K562 (cell line): ENCODE results near the gene DCAF7. TPM values are rescaled to one million over a fixed set of nuclear protein-coding genes. Genes with fewer than 3 reads are reported as not detected.

ENCODE experiments used
- ATAC-seq: fragments of 200-7000 bp; cut with Tn5 transposase; 3 replicates; pipeline ENCODE4 v1.9.1; 2020; ENCODE audit warnings: moderate library complexity
- BruUV-seq: library from RNA; stranded (reverse); fragments of 400-500 nt; replicated peaks from 2 replicates; lab custom pipeline; 2021; lab: Mats Ljungman, UMichigan
- CTCF ChIA-PET: fragments of 300-600 bp; formaldehyde crosslinking; extraction: SDS; loops from one replicate; lab custom pipeline; 2021; ENCODE audit warnings: low intra/inter-chr PET ratio; lab: Yijun Ruan, JAX
- POLR2A ChIA-PET: fragments of 300-600, 350-650 bp; sonication (Branson Sonifier 250); formaldehyde crosslinking; extraction: SDS; loops from one replicate; lab custom pipeline; 2021; ENCODE audit warnings: antibody characterized with exemption, inconsistent platforms; lab: Yijun Ruan, JAX
- DNase-seq, 4 experiments: peaks; one replicate each; pipeline versions ENCODE4 v3.0.0 to v3.0.0-alpha.2; 2011 to 2018; ENCODE audit warnings: low spot score in 3 of 4, mixed read lengths in 3 of 4; ENCODE audit errors: extremely low read depth in 1 of 4
- FAIRE-seq: peaks from 2 replicates; lab custom pipeline; 2011; peaks lifted over from hg19 to GRCh38; lab: Jason Lieb, UNC
- H2AFZ ChIP-seq: 2 replicates; pipeline ENCODE4 v1.6.0; 2011; ENCODE audit warnings: low read depth, low read length, control low read depth, inconsistent platforms
- H3K27ac ChIP-seq: fragments of 200-600 bp; 3 replicates; pipeline ENCODE4 v1.8.0; 2011; ENCODE audit warnings: low read depth, mild to moderate bottlenecking, control low read depth, inconsistent platforms, low read length, moderate library complexity, mixed read lengths; ENCODE audit errors: extremely low read depth
- H3K27me3 ChIP-seq, 2 experiments: fragments of 300-600 bp in 1 of 2; 2 replicates in 1 of 2; 3 replicates in 1 of 2; pipeline versions ENCODE4 v1.6.0 to v1.8.0; 2011; ENCODE audit warnings: inconsistent platforms in 2 of 2, low read length in 2 of 2, mild to moderate bottlenecking in 1 of 2, mixed read lengths in 1 of 2, moderate library complexity in 1 of 2; ENCODE audit not compliant: control insufficient read depth in 2 of 2, insufficient read depth in 2 of 2
- H3K36me3 ChIP-seq: fragments of 300-600 bp; 3 replicates; pipeline ENCODE4 v1.8.0; 2011; ENCODE audit warnings: mild to moderate bottlenecking, low read length, inconsistent platforms; ENCODE audit not compliant: control insufficient read depth, insufficient read depth
- H3K4me1 ChIP-seq, 2 experiments: fragments of 200-600 bp in 1 of 2; replicated peaks in 1 of 2; 2 replicates in 1 of 2; 3 replicates in 1 of 2; pipeline versions ENCODE4 v1.5.1 to v1.8.0; 2011; ENCODE audit warnings: inconsistent platforms in 2 of 2, low read length in 2 of 2, mild to moderate bottlenecking in 1 of 2, mixed read lengths in 1 of 2, moderate library complexity in 1 of 2; ENCODE audit not compliant: control insufficient read depth in 2 of 2, insufficient read depth in 2 of 2
- H3K4me2 ChIP-seq: 2 replicates; pipeline ENCODE4 v1.6.1; 2011; ENCODE audit warnings: low read length, control low read depth, inconsistent platforms, mixed read lengths; ENCODE audit not compliant: insufficient read depth
- H3K4me3 ChIP-seq: fragments of 200-600 bp; sonication (generic), shearing (Covaris generic); 2 replicates; pipeline ENCODE4 v1.5.1; 2016; ENCODE audit warnings: control low read depth, inconsistent platforms
- H3K79me2 ChIP-seq: fragments of 200-600 bp; 3 replicates; pipeline ENCODE4 v1.8.0; 2011; ENCODE audit warnings: low read length, inconsistent platforms; ENCODE audit not compliant: control insufficient read depth, insufficient read depth
- H3K9ac ChIP-seq, 2 experiments: 2 replicates each; pipeline versions ENCODE4 v1.6.0 to v1.6.1; 2011; ENCODE audit warnings: low read depth in 2 of 2, low read length in 2 of 2, control low read depth in 1 of 2, inconsistent platforms in 1 of 2, mild to moderate bottlenecking in 1 of 2, mixed read lengths in 1 of 2; ENCODE audit not compliant: insufficient read depth in 1 of 2
- H3K9me1 ChIP-seq: one replicate; pipeline ENCODE4 v1.6.0; 2011; ENCODE audit warnings: inconsistent platforms, mild to moderate bottlenecking, low read length, moderate library complexity; ENCODE audit not compliant: control insufficient read depth, insufficient read depth
- H3K9me3 ChIP-seq: replicated peaks from 2 replicates; pipeline ENCODE4 v1.5.1; 2011; ENCODE audit warnings: low read depth, low read length, inconsistent platforms; ENCODE audit not compliant: control insufficient read depth, insufficient read depth
- H4K20me1 ChIP-seq: replicated peaks from 2 replicates; pipeline ENCODE4 v1.6.1; 2011; ENCODE audit warnings: low read length, inconsistent platforms, mixed read lengths; ENCODE audit not compliant: control insufficient read depth, insufficient read depth
- CHD1 ChIP-seq: fragments of 200-600 bp; sonication (generic); IDR thresholded peaks from one replicate; pipeline ENCODE4 v1.6.1; 2012; ENCODE audit warnings: mild to moderate bottlenecking, moderate library complexity, low read length, inconsistent platforms
- CXXC5 ChIP-seq: fragments of 250-450 bp; sonication (Bioruptor Pico); IDR thresholded peaks from 2 replicates; pipeline ENCODE4 v1.8.0; 2022; ENCODE audit warnings: inconsistent platforms, mild to moderate bottlenecking, moderate library complexity
- DEAF1 ChIP-seq: fragments of 450-650 bp; formaldehyde crosslinking; IDR thresholded peaks from 2 replicates; pipeline ENCODE4 v1.4.0; 2020; ENCODE audit warnings: mild to moderate bottlenecking, moderate library complexity
- GATAD2B ChIP-seq: fragments of 450-650 bp; IDR thresholded peaks from 2 replicates; pipeline ENCODE4 v1.6.1; 2017; ENCODE audit warnings: mild to moderate bottlenecking, borderline replicate concordance
- HMG20A ChIP-seq: fragments of 450-650 bp; formaldehyde crosslinking; conservative IDR thresholded peaks from 2 replicates; pipeline ENCODE4 v1.4.0; 2020; ENCODE audit warnings: mild to moderate bottlenecking, mixed read lengths
- KDM5B ChIP-seq: fragments of 200-600 bp; sonication (generic); IDR thresholded peaks from 2 replicates; pipeline ENCODE4 v1.6.1; 2012; ENCODE audit warnings: low read depth, mild to moderate bottlenecking, moderate library complexity, low read length, control low read depth, inconsistent platforms; ENCODE audit not compliant: insufficient replicate concordance
- NONO ChIP-seq, 2 experiments: fragments of 200-400 bp in 1 of 2; fragments of 450-650 bp in 1 of 2; formaldehyde crosslinking in 1 of 2; IDR thresholded peaks; 2 replicates each; pipeline ENCODE4 v1.6.1; 2017; ENCODE audit warnings: low read depth in 2 of 2, mild to moderate bottlenecking in 2 of 2, moderate library complexity in 2 of 2, low read length in 1 of 2
- NRF1 ChIP-seq, 2 experiments: fragments of 450-650 bp; IDR thresholded peaks in 1 of 2; conservative IDR thresholded peaks in 1 of 2; 2 replicates each; pipeline ENCODE4 v1.6.1; 2014; ENCODE audit warnings: mild to moderate bottlenecking in 2 of 2
- RBM22 ChIP-seq: fragments of 200-400 bp; formaldehyde crosslinking; IDR thresholded peaks from 2 replicates; pipeline ENCODE4 v1.6.1; 2018; ENCODE audit warnings: low read length, low read depth; ENCODE audit not compliant: poor library complexity, severe bottlenecking
- SIRT6 ChIP-seq: IDR thresholded peaks from one replicate; pipeline ENCODE4 v1.6.1; 2012; ENCODE audit warnings: low read depth, mild to moderate bottlenecking, control low read depth, inconsistent platforms, low read length, moderate library complexity
- TFAP4 ChIP-seq: sonication (generic); formaldehyde crosslinking; IDR thresholded peaks from 2 replicates; pipeline ENCODE4 v1.8.0; 2022; ENCODE audit warnings: missing genetic modification reagents, mild to moderate bottlenecking, moderate library complexity, borderline replicate concordance
- TOE1 ChIP-seq, 2 experiments: fragments of 450-650 bp in 1 of 2; sonication (generic) in 1 of 2; formaldehyde crosslinking in 1 of 2; IDR thresholded peaks; 2 replicates each; pipeline versions ENCODE4 v1.7.1 to v1.8.0; 2016 to 2022; ENCODE audit warnings: borderline replicate concordance in 2 of 2, mild to moderate bottlenecking in 2 of 2, antibody characterized with exemption in 1 of 2, inconsistent platforms in 1 of 2, low read depth in 1 of 2, missing genetic modification reagents in 1 of 2, moderate library complexity in 1 of 2
- ZBTB43 ChIP-seq: sonication (generic); formaldehyde crosslinking; IDR thresholded peaks from 2 replicates; pipeline ENCODE4 v1.8.0; 2023; ENCODE audit warnings: mild to moderate bottlenecking, missing genetic modification reagents
- ZNF584 ChIP-seq: fragments of 200-800 bp; sonication (Bioruptor generic); IDR thresholded peaks from 2 replicates; pipeline ENCODE4 v1.6.1; 2016; ENCODE audit warnings: low read depth, mild to moderate bottlenecking, missing genetic modification characterization, missing compliant biosample characterization
- ZNF75A ChIP-seq: fragments of 450-650 bp; formaldehyde crosslinking; IDR thresholded peaks from 2 replicates; pipeline ENCODE4 v1.4.0; 2020; ENCODE audit warnings: mild to moderate bottlenecking
- ZNF764 ChIP-seq: fragments of 250-450 bp; sonication (Bioruptor Pico); IDR thresholded peaks from 2 replicates; pipeline ENCODE4 v1.4.0; 2020; ENCODE audit warnings: low read depth, mild to moderate bottlenecking, moderate library complexity
- WGBS: fragments of 100-300 bp; shearing (Covaris generic); methylation state at CpG from one replicate; pipeline ENCODE4 v1.1.6; 2016; ENCODE audit warnings: low coverage, mixed read lengths; ENCODE audit not compliant: insufficient coverage; ENCODE audit errors: missing lambda C conversion rate; 5-methylcytosine and 5-hydroxymethylcytosine counted together
- in situ Hi-C: fragments of 300-500 bp; cut with MboI; formaldehyde crosslinking; loops from 4 replicates; pipeline ENCODE4 v1.15.0; 2018; ENCODE audit warnings: inconsistent platforms, mixed read lengths
- intact Hi-C: fragments of 100-400 bp; cut with micrococcal nuclease; formaldehyde crosslinking; loops from 2 replicates; pipeline ENCODE4 v1.14.2; 2022
- polyA plus RNA-seq, 8 experiments: library from polyadenylated mRNA; depleted of rRNA in 4 of 8; stranded (reverse) in 5 of 8; unstranded in 3 of 8; fragments of >200 nt; fragmentation: Nextera tagmentation in 2 of 8; fragmentation: Illumina TruSeq in 1 of 8; extraction: Ambion mirVana in 2 of 8; extraction: Trizol in 1 of 8; gene quantifications; 2 replicates each; pipeline versions ENCODE4 v1.2.1 to v1.2.3, GENCODE V29; 2011 to 2014; ENCODE audit warnings: inconsistent platforms in 1 of 8, missing spikeins in 1 of 8
- total RNA-seq, 7 experiments: library from RNA; depleted of rRNA in 6 of 7; stranded (reverse); fragments of >200 nt in 6 of 7; fragmentation: Illumina TruSeq in 2 of 7; extraction: Trizol in 2 of 7; gene quantifications; 2 replicates each; pipeline versions ENCODE4 v1.2.1 to v1.2.3, GENCODE V29; 2011 to 2021; ENCODE audit warnings: low replicate concordance in 1 of 7

Gene DCAF7
- total and polyA plus RNA-seq, 9 of the 15 experiments (the other 6 are each of a cell fraction or from before 2014, with no cell fraction given) = 30.8 to 123 (median 40.2) TPM

- FAIRE-seq = no peak
- ChIA-PET CTCF (no interaction called here), POLR2A (interaction anchor here (0.6 to 1.8 kb wide), 6 partner anchors 7 to 496 kb away, joined by 3 to 14 read pairs (median 4); no protein-coding TSS in a partner anchor)
- intact Hi-C loops = loop anchor here (2.0 to 10.0 kb wide), 4 partner anchors 52 to 222 kb away; partner anchors contain the start of genes CCDC47, DDX42 and SMARCD2
- WGBS = under 1% methylated on average over 43 of the region's 100 CpGs
- peak overlapping the region; percentile 54 to 90 for H3K9ac ChIP-seq
- peak overlapping the region; percentile 76 for H3K4me2 ChIP-seq
- peaks cover 10 to 22% of the 10 kb centered on the region in 2 experiments; a peak in 4 of 5 replicates for H3K4me1 ChIP-seq
- peak; percentile 35 for ATAC-seq
- H3K9me1 ChIP-seq = peaks cover 3% of the 10 kb centered on the region
- no TSS peak for BruUV-seq
- no peaks in the 10 kb centered on the region for H3K9me3 ChIP-seq
- H3K79me2 ChIP-seq = peaks cover 43% of the 10 kb centered on the region
- H3K4me3 ChIP-seq = peak overlapping the region; percentile 71
- no peaks in the 10 kb centered on the region for H3K27me3 ChIP-seq
- H4K20me1 ChIP-seq = no peaks in the 10 kb centered on the region
- in situ Hi-C loops = no loop called here
- peak overlapping the region; percentile 43; the same call in 1 of the 3 replicates for H3K27ac ChIP-seq
- peak; percentile 72 to 77 (median 76) for DNase-seq
- H2AFZ ChIP-seq = peak overlapping the region; percentile 80
- H3K36me3 ChIP-seq = no peaks in the 10 kb centered on the region
- TF ChIP-seq GATAD2B (peak; percentile 69; the same call in 1 of the 2 replicates), CHD1 (peak; percentile 67), KDM5B (no peak), NONO (IDR thresholded peaks at IDR 0.05; ENCODE audit: low read depth in 2 of 2, low read length in 1 of 2) (0 out of 4 replicates have a peak, but pooled peaks of 1 of the 2 experiments have one; percentile 33), HMG20A (CRISPR knock-in tag) (no peak), ZBTB43 (no peak), TFAP4 (CRISPR knock-in tag) (peak; percentile 53; the same call in 1 of the 2 replicates), SIRT6 (no peak), ZNF764 (no peak), ZNF584 (CRISPR knock-in tag) (no peak), TOE1 (IDR thresholded peaks at IDR 0.05; ENCODE audit: borderline replicate concordance) (no peak), TOE1 (CRISPR knock-in tag; IDR thresholded peaks at IDR 0.05; ENCODE audit: borderline replicate concordance, low read depth) (no peak), ZNF75A (CRISPR knock-in tag) (no peak), NRF1 (conservative IDR thresholded peaks at IDR 0.05 in 1 of 2, IDR thresholded peaks at IDR 0.05 in 1 of 2) (peak; percentile 65 to 66), RBM22 (peak; percentile 28), DEAF1 (no peak), CXXC5 (CRISPR knock-in tag) (peak; percentile 22)
Observed at GRCh38 chr17:63622574-63623390, 72.5 kb downstream of the DCAF7 start.
